GM18499 (cell line): ENCODE data around the gene TWIST2.

Experiments used
- ATAC-seq: cut with Tn5 transposase; IDR thresholded peaks from one replicate; pipeline ENCODE4 v1.9.1; 2021; ENCODE audit warnings: moderate number of reproducible peaks; ENCODE audit not compliant: insufficient read depth, unreplicated experiment

The TWIST2 gene

GRCh38 chr2:238869293-238870124 is 21.6 kb downstream of the TWIST2 start:
- ATAC-seq = no peak

GRCh38 chr2:238870261-238870660 is 22.4 kb downstream of the TWIST2 start:
- no peak for ATAC-seq

GRCh38 chr2:238872026-238872425 is 24.1 kb downstream of the TWIST2 start:
- no peak for ATAC-seq

DNA sequence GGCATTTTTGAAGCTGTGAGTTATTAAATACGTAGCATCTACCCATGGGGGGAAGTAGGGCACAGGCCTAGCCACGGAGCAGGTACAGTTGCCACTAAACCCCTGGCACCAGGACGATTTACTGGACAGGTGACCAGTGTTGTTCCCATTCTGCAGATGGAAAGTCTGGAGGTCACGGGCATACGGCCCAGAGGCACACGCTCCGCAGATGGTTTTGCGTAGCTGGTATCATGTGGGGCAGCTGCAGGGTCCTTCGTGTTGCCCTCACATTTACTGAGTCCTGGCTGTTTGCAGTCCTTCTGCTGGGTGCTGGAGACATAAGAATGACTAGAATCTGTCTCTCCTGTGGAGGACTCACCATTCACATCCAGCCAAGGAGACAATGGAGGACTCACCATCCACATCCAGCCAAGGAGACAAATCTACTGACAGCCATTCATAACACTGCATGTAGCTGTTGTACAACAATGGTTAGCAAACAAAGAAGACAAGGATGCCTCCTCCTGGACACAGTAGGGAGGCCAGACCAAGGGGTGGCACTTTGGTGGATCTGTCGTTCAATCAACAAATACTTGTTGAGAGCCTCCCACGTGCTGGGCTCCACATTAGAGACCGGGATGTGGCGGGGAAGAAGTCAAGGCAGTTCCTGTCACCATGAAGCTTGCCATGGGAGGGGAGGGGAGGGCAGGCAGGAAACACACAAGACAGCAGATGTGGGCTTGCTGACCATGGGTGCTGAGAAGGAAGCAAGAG is 24.9 kb downstream of the TWIST2 start:
- no peak for ATAC-seq

GRCh38 chr2:238873381-238873801 is 25.5 kb downstream of the TWIST2 start:
- no peak for ATAC-seq

DNA sequence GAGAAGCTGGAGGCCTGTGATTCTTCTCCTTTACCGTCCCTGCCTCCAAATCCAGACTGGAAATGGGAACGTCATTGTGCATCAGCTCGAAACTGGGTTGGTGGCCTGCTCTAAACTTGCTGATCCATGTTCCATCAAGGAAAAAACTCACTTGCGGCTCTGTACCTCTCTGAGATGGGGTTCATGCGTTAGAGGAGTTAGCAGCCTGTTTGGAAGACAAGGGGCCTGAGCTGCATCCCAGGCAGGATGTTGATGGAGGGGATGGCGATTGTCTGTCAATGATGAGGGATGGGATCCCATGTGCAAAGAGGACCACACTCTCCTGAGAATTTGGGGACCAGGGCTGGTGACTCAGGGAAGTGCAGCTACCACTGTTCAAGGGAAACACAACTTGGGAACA is 26.0 kb downstream of the TWIST2 start:
- no peak for ATAC-seq

GRCh38 chr2:238874330-238875050 is 26.6 kb downstream of the TWIST2 start:
- ATAC-seq = no peak

DNA sequence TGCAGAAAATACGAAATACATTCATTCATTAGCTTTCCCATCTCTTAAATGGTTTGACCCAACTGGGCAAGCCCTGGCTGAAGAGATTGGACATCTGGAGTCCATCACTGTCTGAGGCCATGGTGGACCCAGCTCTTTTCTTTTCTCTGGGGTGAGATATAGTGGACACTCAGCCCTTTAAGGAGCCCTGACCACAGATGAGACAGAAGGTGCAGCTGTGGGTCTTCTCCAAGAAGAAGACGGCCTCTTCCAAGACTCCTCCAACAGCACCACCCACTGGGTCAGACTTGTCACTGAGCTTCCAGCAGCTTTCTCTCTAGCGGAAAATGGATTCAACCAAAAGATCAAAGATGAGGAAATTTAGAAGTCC is 27.2 kb downstream of the TWIST2 start:
- no peak for ATAC-seq

- ATAC-seq = no peak
Observed at GRCh38 chr2:238875471-238876231, 27.8 kb downstream of the TWIST2 start.

DNA sequence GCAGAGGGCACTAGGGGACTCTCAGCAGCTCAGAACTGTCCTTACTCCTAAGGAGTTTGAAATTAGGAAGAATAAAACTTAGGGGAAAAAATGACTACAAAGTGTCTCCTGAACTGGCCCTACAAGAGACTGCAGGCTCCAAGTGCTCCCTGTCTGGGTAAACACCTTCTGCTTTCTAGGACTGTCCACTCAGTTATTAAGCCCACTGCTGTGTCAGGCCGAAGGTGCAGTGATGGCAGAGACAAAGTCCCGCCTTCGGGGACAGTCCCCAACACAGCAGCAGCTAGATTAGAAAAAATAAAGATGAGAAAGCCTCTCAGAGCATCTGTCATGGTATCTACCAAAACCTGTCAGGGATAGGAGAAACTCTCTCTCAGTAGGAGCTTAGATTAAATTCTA is 28.3 kb downstream of the TWIST2 start:
- ATAC-seq = no peak

DNA sequence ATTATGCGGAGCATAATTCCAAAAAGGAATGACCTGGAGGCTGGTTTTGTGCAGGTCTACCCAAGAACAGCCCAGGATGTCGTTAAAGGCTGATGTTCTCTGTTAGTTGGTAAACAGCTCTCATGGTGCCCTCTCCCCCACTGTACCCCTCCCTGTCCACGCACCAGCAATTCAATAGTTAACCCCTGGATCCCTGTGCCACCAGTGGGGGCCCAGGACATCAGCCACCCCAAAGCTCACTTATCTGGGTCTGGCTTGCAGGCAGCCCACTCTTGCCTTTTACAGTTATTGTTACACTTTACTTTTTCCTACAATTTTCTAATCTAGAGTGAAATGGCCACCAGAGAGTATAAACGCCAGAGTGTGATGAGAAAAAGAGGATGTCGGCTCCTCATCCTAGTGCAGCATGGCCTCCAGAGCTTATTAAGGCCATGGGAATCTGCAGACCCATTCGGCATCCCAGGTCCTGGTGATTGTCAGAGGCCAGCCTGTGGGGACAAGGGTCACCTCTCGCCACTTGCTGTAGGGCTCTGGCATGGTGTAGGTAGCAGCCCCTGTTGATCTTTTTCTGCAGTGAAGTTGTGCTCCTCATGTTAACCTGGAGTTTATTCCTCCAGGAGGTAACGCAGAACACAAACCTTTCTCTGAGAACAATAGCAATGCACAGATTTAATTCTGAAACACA is 30.3 kb downstream of the TWIST2 start:
- no peak for ATAC-seq

GRCh38 chr2:238879043-238879442 is 31.2 kb downstream of the TWIST2 start:
- no peak for ATAC-seq

- no peak for ATAC-seq
Observed at GRCh38 chr2:238879621-238880377, 31.9 kb downstream of the TWIST2 start.

- ATAC-seq = no peak
Observed at GRCh38 chr2:238881353-238882081, 33.6 kb downstream of the TWIST2 start.

DNA sequence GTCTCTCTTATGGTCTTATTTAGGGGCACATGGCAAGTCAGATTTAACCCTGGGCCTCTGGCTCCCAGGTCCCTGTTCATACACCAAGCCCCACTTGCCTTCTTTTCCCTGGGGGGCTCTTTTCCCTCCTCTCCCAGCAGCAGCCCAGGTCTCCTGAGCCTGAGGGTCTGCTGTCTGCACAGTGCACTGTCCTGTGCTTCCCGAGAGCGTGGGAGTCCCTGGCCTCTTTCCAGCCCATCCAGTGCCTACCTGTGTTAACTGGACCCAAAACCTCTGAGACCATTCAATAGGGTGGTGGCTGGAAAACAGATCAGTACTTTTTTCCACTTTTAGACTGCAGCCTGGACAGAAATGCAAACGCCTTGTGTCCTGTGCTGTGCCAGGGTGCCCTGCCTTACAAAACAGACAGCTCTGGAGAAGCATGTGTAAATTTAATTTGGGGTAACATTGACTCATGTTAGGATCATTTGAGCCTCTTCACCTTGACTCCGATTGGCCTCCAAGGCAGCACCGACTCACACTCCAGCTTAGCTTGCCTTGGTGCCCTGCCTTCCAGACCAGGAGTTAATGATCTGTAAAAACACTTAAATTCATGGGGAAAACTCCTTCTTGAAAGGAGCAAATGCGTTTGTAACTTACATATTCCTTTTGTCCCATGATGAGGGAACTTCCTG is 34.3 kb downstream of the TWIST2 start:
- ATAC-seq = no peak

DNA sequence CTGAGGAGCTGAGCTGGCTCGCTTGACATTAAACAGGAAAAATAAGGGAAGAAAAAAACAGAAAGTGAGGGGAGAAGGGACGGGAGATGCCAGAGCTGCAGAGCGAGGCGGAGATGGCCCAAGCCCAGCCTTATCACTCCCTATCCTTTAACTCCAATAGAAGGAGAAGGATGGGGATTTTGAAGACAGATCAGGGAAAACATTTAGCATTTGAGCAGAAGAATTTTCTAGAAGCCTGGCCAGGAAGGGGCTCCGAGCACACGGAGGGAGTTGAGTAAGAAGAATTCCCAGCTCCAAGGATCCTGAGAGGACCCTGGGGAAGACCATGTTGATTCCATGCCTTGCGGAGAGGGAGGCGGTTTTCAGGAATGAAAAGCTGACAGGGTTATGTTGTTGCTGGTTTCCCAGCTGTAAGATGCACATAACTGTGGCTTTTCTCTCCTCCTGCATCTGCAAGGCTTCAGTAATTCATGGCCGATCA is 35.6 kb downstream of the TWIST2 start:
- ATAC-seq = no peak

GRCh38 chr2:238884122-238884811 is 36.4 kb downstream of the TWIST2 start:
- no peak for ATAC-seq
